ENCODE results near the gene PTAFR.

The PTAFR gene

GRCh38 chr1:28114844-28115243, 61.6 kb downstream of the PTAFR start:
- Histone ChIP-seq H3K9ac (no peak overlapping the region), H3K27ac (no peak overlapping the region), H3K4me2 (ENCODE audit: low read length) (no peak overlapping the region), H3K4me1 (no peaks in the 10 kb centered on the region), H2AFZ (no peak overlapping the region), H3K9me3 (ENCODE audit: control insufficient read depth, low read length) (no peaks in the 10 kb centered on the region), H3K36me3 (ENCODE audit: control insufficient read depth, insufficient read depth, low read length) (no peaks in the 10 kb centered on the region), H3K27me3 (ENCODE audit: control insufficient read depth, insufficient read depth, low read length) (no peaks in the 10 kb centered on the region), H3K79me2 (no peaks in the 10 kb centered on the region), H3K4me3 (ENCODE audit: low read depth, low read length) (no peak overlapping the region)
- no peak for TF ChIP-seq CTCF (IDR thresholded peaks at IDR 0.05)

DNA sequence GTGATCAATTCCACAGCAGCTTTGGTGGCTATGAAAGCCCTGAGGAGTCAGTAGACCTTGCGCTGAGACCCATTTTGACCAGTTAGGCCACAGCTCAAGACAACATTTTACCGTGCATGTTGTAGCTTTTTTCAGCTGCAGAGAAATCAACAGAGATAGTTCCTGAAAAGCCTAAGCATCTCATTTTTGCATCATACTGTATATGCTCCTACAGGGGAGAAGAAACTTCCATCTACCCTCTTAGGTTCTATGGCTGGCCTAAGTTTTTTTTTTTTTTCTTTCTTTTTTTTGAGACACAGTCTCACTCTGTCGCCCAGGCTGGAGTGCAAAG, 63.3 kb downstream of the PTAFR start:
- Histone ChIP-seq H3K27ac (no peak overlapping the region), H3K9me3 (ENCODE audit: control insufficient read depth, low read length) (no peaks in the 10 kb centered on the region), H2AFZ (no peak overlapping the region), H3K36me3 (ENCODE audit: control insufficient read depth, insufficient read depth, low read length) (no peaks in the 10 kb centered on the region), H3K4me2 (ENCODE audit: low read length) (no peak overlapping the region), H3K4me3 (ENCODE audit: low read depth, low read length) (no peak overlapping the region), H3K9ac (no peak overlapping the region), H3K4me1 (no peaks in the 10 kb centered on the region), H3K27me3 (ENCODE audit: control insufficient read depth, insufficient read depth, low read length) (no peaks in the 10 kb centered on the region), H3K79me2 (no peaks in the 10 kb centered on the region)
- TF ChIP-seq CTCF (IDR thresholded peaks at IDR 0.05), result no peak

DNA sequence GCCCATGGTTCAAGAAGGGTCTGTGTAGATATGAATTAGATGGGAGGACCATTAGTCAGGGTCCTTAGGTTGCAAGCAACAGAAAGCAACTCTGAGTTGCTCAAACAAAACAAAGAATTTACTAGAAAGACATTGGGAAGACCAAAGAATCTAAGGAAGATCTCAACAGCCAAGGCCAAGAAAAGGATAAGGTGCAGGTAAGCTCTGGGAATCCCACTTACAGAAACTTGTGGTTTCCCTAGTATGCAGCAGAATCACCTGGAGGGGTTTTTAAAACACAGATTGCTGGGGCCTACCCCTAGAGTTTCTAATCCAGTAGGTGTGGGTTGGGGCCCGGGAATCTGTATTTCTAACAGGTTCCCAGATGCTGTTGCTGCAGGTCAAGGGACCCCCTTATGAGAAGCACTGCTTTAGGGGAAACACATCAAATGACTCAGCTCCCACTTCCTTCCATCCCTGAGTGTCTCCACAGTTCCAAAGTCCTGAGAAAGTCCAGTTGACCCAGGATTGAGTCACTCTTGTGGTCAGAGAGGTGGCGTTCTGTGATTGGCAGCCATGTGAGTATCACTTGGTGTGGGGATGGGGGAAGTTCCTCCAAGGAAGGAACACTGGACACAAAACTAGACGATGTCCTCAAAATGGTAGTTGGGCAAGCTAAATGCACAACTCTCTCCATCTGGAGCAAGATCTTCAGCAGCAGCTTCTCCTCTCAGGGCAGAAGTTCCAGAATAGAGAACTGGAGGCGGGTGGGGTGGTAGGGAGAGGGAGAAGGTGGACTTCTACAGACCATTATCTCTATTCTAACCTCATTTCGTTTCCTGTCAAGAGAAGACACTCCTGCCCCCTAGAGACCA, 63.9 kb downstream of the PTAFR start:
- H3K27ac ChIP-seq, result no peak overlapping the region
- H3K9ac ChIP-seq, result no peak overlapping the region
- H3K27me3 ChIP-seq (ENCODE audit: control insufficient read depth, insufficient read depth, low read length), result no peaks in the 10 kb centered on the region
- no peaks in the 10 kb centered on the region for H3K9me3 ChIP-seq (ENCODE audit: control insufficient read depth, low read length)
- no peak overlapping the region for H3K4me3 ChIP-seq (ENCODE audit: low read depth, low read length)
- H3K36me3 ChIP-seq (ENCODE audit: control insufficient read depth, insufficient read depth, low read length), result no peaks in the 10 kb centered on the region
- no peaks in the 10 kb centered on the region for H3K79me2 ChIP-seq
- no peak for TF ChIP-seq CTCF (IDR thresholded peaks at IDR 0.05)
- no peak overlapping the region for H3K4me2 ChIP-seq (ENCODE audit: low read length)
- H2AFZ ChIP-seq, result no peak overlapping the region
- no peaks in the 10 kb centered on the region for H3K4me1 ChIP-seq

- Histone ChIP-seq H3K36me3 (ENCODE audit: control insufficient read depth, insufficient read depth, low read length) (no peaks in the 10 kb centered on the region), H2AFZ (no peak overlapping the region), H3K4me3 (ENCODE audit: low read depth, low read length) (no peak overlapping the region), H3K9me3 (ENCODE audit: control insufficient read depth, low read length) (no peaks in the 10 kb centered on the region), H3K79me2 (no peaks in the 10 kb centered on the region), H3K27me3 (ENCODE audit: control insufficient read depth, insufficient read depth, low read length) (no peaks in the 10 kb centered on the region), H3K27ac (no peak overlapping the region), H3K4me2 (ENCODE audit: low read length) (no peak overlapping the region), H3K4me1 (no peaks in the 10 kb centered on the region), H3K9ac (no peak overlapping the region)
- TF ChIP-seq CTCF (IDR thresholded peaks at IDR 0.05), result no peak
These were observed 65.3 kb downstream of the PTAFR start for GRCh38 chr1:28111157-28111556.

DNA sequence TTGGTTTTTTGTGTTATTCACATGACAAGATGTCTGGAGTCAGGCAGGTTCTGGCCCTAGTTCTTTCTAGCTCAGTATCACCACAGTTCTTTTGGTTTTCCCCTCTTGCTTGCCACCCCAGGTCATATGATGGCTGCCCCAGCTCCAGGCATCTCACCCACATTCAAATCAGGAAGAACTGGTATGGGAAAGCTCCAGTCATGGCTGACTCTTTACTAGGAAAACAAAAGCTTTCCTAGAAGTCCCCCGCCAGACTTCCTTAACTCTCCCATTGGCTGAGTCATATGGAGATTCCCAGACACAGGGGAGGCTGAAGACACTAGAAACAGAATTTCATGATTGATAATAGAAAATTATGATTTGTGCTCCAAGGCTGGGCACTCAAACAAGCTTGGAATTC, 65.9 kb downstream of the PTAFR start:
- Histone ChIP-seq H3K79me2 (no peaks in the 10 kb centered on the region), H3K4me2 (ENCODE audit: low read length) (no peak overlapping the region), H3K27me3 (ENCODE audit: control insufficient read depth, insufficient read depth, low read length) (no peaks in the 10 kb centered on the region), H3K9ac (no peak overlapping the region), H3K9me3 (ENCODE audit: control insufficient read depth, low read length) (no peaks in the 10 kb centered on the region), H3K27ac (no peak overlapping the region), H3K4me3 (ENCODE audit: low read depth, low read length) (no peak overlapping the region), H2AFZ (no peak overlapping the region), H3K36me3 (ENCODE audit: control insufficient read depth, insufficient read depth, low read length) (no peaks in the 10 kb centered on the region), H3K4me1 (no peaks in the 10 kb centered on the region)
- TF ChIP-seq CTCF (IDR thresholded peaks at IDR 0.05), result no peak
